ENCODE data around the gene ABCA7. TPM values are rescaled to one million over a fixed set of nuclear protein-coding genes. Genes with fewer than 3 reads are reported as not detected.

The ABCA7 gene
- total and polyA plus RNA-seq, 2 of the 13 experiments (the other 11 are each of a cell fraction or from before 2014, with no cell fraction given) = 4.4 to 32.4 TPM

DNA sequence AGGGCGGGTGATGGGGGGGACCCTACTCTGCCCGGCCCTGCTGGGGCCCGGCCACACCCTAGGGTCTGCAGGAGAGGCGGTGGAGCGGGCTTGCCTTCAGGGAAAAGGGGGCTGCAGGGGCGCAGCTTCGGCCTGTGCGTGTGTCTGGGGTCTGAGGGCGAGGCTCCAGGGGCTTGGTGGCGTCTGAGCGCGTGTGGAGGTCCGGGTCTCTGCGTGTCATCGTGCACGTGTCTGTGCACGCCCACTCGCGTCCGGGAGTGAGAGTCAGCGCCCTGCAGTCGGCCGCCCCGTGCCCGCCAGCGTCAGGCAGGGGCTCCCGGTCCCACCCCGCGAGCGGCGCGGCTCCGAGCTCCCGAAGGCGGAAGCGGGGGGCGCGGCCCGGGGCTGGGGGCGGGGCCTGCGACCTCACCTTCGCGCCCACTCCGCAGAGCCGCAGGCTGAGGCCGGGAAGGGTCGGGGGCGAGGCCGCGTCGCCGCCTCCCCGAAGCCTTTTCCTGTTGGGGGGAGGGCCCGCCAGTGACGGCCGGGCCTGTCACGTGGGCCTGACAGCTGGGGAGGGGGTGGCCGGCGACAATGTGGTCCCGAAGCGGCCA lies 26.9 kb downstream of the ABCA7 start, which contains the start of gene ARHGAP45 (continued):
- TF ChIP-seq, protein P1, sequence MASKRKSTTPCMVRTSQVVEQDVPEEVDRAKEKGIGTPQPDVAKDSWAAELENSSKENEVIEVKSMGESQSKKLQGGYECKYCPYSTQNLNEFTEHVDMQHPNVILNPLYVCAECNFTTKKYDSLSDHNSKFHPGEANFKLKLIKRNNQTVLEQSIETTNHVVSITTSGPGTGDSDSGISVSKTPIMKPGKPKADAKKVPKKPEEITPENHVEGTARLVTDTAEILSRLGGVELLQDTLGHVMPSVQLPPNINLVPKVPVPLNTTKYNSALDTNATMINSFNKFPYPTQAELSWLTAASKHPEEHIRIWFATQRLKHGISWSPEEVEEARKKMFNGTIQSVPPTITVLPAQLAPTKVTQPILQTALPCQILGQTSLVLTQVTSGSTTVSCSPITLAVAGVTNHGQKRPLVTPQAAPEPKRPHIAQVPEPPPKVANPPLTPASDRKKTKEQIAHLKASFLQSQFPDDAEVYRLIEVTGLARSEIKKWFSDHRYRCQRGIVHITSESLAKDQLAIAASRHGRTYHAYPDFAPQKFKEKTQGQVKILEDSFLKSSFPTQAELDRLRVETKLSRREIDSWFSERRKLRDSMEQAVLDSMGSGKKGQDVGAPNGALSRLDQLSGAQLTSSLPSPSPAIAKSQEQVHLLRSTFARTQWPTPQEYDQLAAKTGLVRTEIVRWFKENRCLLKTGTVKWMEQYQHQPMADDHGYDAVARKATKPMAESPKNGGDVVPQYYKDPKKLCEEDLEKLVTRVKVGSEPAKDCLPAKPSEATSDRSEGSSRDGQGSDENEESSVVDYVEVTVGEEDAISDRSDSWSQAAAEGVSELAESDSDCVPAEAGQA (IDR thresholded peaks at IDR 0.05; ENCODE audit: low read depth) = no peak
- TF ChIP-seq, protein P1 (CRISPR knock-in tag; IDR thresholded peaks at IDR 0.05; ENCODE audit: borderline replicate concordance) = no peak
- TF ChIP-seq ZBTB4 (CRISPR knock-in tag; IDR thresholded peaks at IDR 0.05; ENCODE audit: borderline replicate concordance) = no peak
- peak; percentile 18 for TF ChIP-seq HNRNPLL (IDR thresholded peaks at IDR 0.05; ENCODE audit: low read depth, low read length, poor library complexity, severe bottlenecking)
- TF ChIP-seq KLF15 (CRISPR knock-in tag; IDR thresholded peaks at IDR 0.05; ENCODE audit: borderline replicate concordance) = no peak
- peak in 1 of 2 experiments; percentile 71; a peak in 1 of 4 replicates for TF ChIP-seq POLR2A (IDR thresholded peaks at IDR 0.05; ENCODE audit: insufficient read depth in 1 of 2, low read depth in 2 of 2, low read length in 2 of 2)
- no peak for TF ChIP-seq TSC22D2 (CRISPR knock-in tag; IDR thresholded peaks at IDR 0.05; ENCODE audit: borderline replicate concordance)
- TF ChIP-seq ARNT2 (CRISPR knock-in tag; IDR thresholded peaks at IDR 0.05; ENCODE audit: low read depth) = peak; percentile 45; the same call in 1 of the 2 replicates
- TF ChIP-seq PPARG (CRISPR knock-in tag; conservative IDR thresholded peaks at IDR 0.05) = 0 out of 2 replicates have a peak, but pooled peaks have one; percentile 12
- TF ChIP-seq ERF (CRISPR knock-in tag; IDR thresholded peaks at IDR 0.05) = 0 out of 2 replicates have a peak, but pooled peaks have one; percentile 20
- TF ChIP-seq ZNF747 (CRISPR knock-in tag; IDR thresholded peaks at IDR 0.05; ENCODE audit: borderline replicate concordance) = 0 out of 2 replicates have a peak, but pooled peaks have one; percentile 7
- peak; percentile 31; the same call in 1 of the 2 replicates for TF ChIP-seq SOX5 (CRISPR knock-in tag; IDR thresholded peaks at IDR 0.05; ENCODE audit: borderline replicate concordance)
- TF ChIP-seq MTA1 (CRISPR knock-in tag; IDR thresholded peaks at IDR 0.05; ENCODE audit: borderline replicate concordance) = 0 out of 2 replicates have a peak, but pooled peaks have one; percentile 4
- TF ChIP-seq AKAP8 (CRISPR knock-in tag; IDR thresholded peaks at IDR 0.05) = peak; percentile 54; the same call in 1 of the 2 replicates
- TF ChIP-seq KDM1A (CRISPR knock-in tag; IDR thresholded peaks at IDR 0.05) = 0 out of 2 replicates have a peak, but pooled peaks have one; percentile 57
- 0 out of 2 replicates have a peak, but pooled peaks have one; percentile 19 for TF ChIP-seq EEA1 (CRISPR knock-in tag; IDR thresholded peaks at IDR 0.05; ENCODE audit: borderline replicate concordance)
- no peak for TF ChIP-seq ZNF720 (CRISPR knock-in tag; IDR thresholded peaks at IDR 0.05)
- 0 out of 2 replicates have a peak, but pooled peaks have one; percentile 23 for TF ChIP-seq MYC (CRISPR knock-in tag; IDR thresholded peaks at IDR 0.05; ENCODE audit: borderline replicate concordance)
- no peak for TF ChIP-seq SP1 (IDR thresholded peaks at IDR 0.05)
- TF ChIP-seq SP1 (CRISPR knock-in tag; IDR thresholded peaks at IDR 0.05) = peak; percentile 61; the same call in 1 of the 2 replicates
- no peak for TF ChIP-seq NFIB (CRISPR knock-in tag; IDR thresholded peaks at IDR 0.05; ENCODE audit: borderline replicate concordance)
- no peak for TF ChIP-seq NR1H2 (CRISPR knock-in tag; IDR thresholded peaks at IDR 0.05; ENCODE audit: borderline replicate concordance, low read depth)

Data from HepG2 (cell line).